Lower leg skin (tissue), 4 donors: Measurements from ENCODE around the gene SGCA. TPM values are rescaled to one million over a fixed set of nuclear protein-coding genes. Genes with fewer than 3 reads are reported as not detected.

Experiments used
- DNase-seq, 2 donors: peaks; one replicate each; pipeline ENCODE4 v3.0.0-alpha.2; 2019; ENCODE audit warnings: low spot score in 2 of 2
- H3K4me3 ChIP-seq: fragments of 200-600 bp; sonication (generic); 2 replicates; pipeline ENCODE4 v1.5.1; 2017; ENCODE audit warnings: mild to moderate bottlenecking, low read depth; ENCODE audit not compliant: poor library complexity, severe bottlenecking
- CTCF ChIP-seq, 3 donors: fragments of 450-650 bp; IDR thresholded peaks; one replicate each; pipeline ENCODE4 v1.5.1; 2016; ENCODE audit warnings: antibody characterized with exemption in 3 of 3, mild to moderate bottlenecking in 3 of 3, moderate library complexity in 2 of 3
- POLR2A ChIP-seq, 2 donors: fragments of 450-650 bp; IDR thresholded peaks; one replicate each; pipeline ENCODE4 v1.6.1; 2016 to 2017; ENCODE audit warnings: antibody characterized with exemption in 2 of 2, mild to moderate bottlenecking in 1 of 2, moderate library complexity in 1 of 2
- WGBS, 2 donors: methylation state at CpG; one replicate each; pipeline ENCODE4 v1.1.5; 2018; 5-methylcytosine and 5-hydroxymethylcytosine counted together
- intact Hi-C: fragments of 100-400 bp; cut with DNase I; formaldehyde crosslinking; loops from one replicate; pipeline ENCODE4 v1.15.0; 2023; ENCODE audit warnings: low total_unique reads
- total RNA-seq, 4 donors: library from RNA; depleted of rRNA; stranded (reverse); fragments of >200 nt; gene quantifications; one replicate each; pipeline ENCODE4 v1.1.0, GENCODE V29; 2016

Gene SGCA
- total RNA-seq, 4 donors from 2014 or later = 1.0 to 9.9 (median 5.6) TPM

GRCh38 chr17:50163843-50164696 lies 1.7 kb upstream of the SGCA start:
- no peak for DNase-seq
- intact Hi-C loops = no loop called here
- WGBS, 2 donors = 76 to 79% methylated on average over 11 of the region's 11 CpGs
- no peak overlapping the region for H3K4me3 ChIP-seq
- TF ChIP-seq CTCF (IDR thresholded peaks at IDR 0.05) (no peak), POLR2A (IDR thresholded peaks at IDR 0.05) (no peak)

- intact Hi-C loops = no loop called here
- no peak for TF ChIP-seq POLR2A (IDR thresholded peaks at IDR 0.05)
- no peak for TF ChIP-seq CTCF (IDR thresholded peaks at IDR 0.05)
- no peak overlapping the region for H3K4me3 ChIP-seq
- DNase-seq = no peak
- WGBS, 2 donors = 84 to 91% methylated on average over 2 of the region's 2 CpGs
These were observed 1.2 kb upstream of the SGCA start for GRCh38 chr17:50164697-50164988.

- no peak for DNase-seq
- WGBS, 2 donors = 72 to 73% methylated on average over 9 of the region's 9 CpGs
- H3K4me3 ChIP-seq = no peak overlapping the region
- TF ChIP-seq POLR2A (IDR thresholded peaks at IDR 0.05) (no peak), CTCF (IDR thresholded peaks at IDR 0.05) (no peak)
- intact Hi-C loops = no loop called here
These were observed 739 bp upstream of the SGCA start for GRCh38 chr17:50165066-50165465.

- 63 to 65% methylated on average over 3 of the region's 3 CpGs for WGBS, 2 donors
- TF ChIP-seq POLR2A (IDR thresholded peaks at IDR 0.05) (no peak), CTCF (IDR thresholded peaks at IDR 0.05) (no peak)
- no peak overlapping the region for H3K4me3 ChIP-seq
- intact Hi-C loops = no loop called here
- no peak for DNase-seq
These were observed 339 bp upstream of the SGCA start for GRCh38 chr17:50165466-50165865.

GRCh38 chr17:50166518-50167181 lies 845 bp downstream of the SGCA start:
- no peak overlapping the region for H3K4me3 ChIP-seq
- intact Hi-C loops = no loop called here
- WGBS, 2 donors = 54 to 74% methylated on average over 7 of the region's 7 CpGs
- DNase-seq = no peak
- TF ChIP-seq POLR2A (IDR thresholded peaks at IDR 0.05) (no peak), CTCF (IDR thresholded peaks at IDR 0.05) (no peak)
